Stomach (tissue), 9 donors: ENCODE measurements around the gene FREM1. TPM values are rescaled to one million over a fixed set of nuclear protein-coding genes. Genes with fewer than 3 reads are reported as not detected.

Experiments
- DNase-seq, 2 donors: peaks; one replicate each; pipeline versions ENCODE4 v3.0.0 to v3.0.0-alpha.2; 2013 to 2019
- H3K27ac ChIP-seq, 5 donors: fragments of 200-600 bp in 4 of 5; sonication (generic) in 4 of 5; one replicate each; pipeline ENCODE4 v1.5.1; 2013 to 2019; ENCODE audit warnings: mild to moderate bottlenecking in 1 of 5, moderate library complexity in 1 of 5
- H3K27me3 ChIP-seq, 3 donors: fragments of 200-600 bp; sonication (generic); one replicate each; pipeline ENCODE4 v1.5.1; 2017 to 2019; ENCODE audit warnings: mixed run types in 1 of 3
- H3K36me3 ChIP-seq, 4 donors: fragments of 200-600 bp; sonication (generic); 1 replicate in 3 of 4; 2 replicates in 1 of 4; pipeline ENCODE4 v1.5.1; 2016 to 2019
- H3K4me1 ChIP-seq, 4 donors: fragments of 200-600 bp; sonication (generic); one replicate each; pipeline ENCODE4 v1.5.1; 2016 to 2019
- H3K4me3 ChIP-seq, 4 donors: fragments of 200-600 bp; sonication (generic) in 3 of 4; one replicate each; pipeline ENCODE4 v1.5.1; 2016 to 2019; ENCODE audit warnings: mild to moderate bottlenecking in 1 of 4
- H3K9me3 ChIP-seq, 4 donors: fragments of 200-600 bp; sonication (generic); one replicate each; pipeline ENCODE4 v1.5.1; 2016 to 2019
- EP300 ChIP-seq: sonication (generic); formaldehyde crosslinking; IDR thresholded peaks from one replicate; pipeline ENCODE4 v1.6.1; 2017; ENCODE audit warnings: antibody characterized with exemption
- POLR2A ChIP-seq, 4 donors: fragments of 450-650 bp; IDR thresholded peaks; one replicate each; pipeline ENCODE4 v1.6.1; 2016; ENCODE audit warnings: antibody characterized with exemption in 4 of 4, control low read depth in 2 of 4, mild to moderate bottlenecking in 1 of 4, moderate library complexity in 1 of 4
- POLR2AphosphoS5 ChIP-seq, 3 donors: sonication (generic); formaldehyde crosslinking; IDR thresholded peaks; one replicate each; pipeline ENCODE4 v1.6.1; 2016; ENCODE audit warnings: antibody characterized with exemption in 3 of 3
- WGBS, 5 donors: extraction: QIAGEN DNeasy Blood & Tissue Kit in 3 of 5; methylation state at CpG; one replicate each; pipeline versions ENCODE4 v1.1.5 to v1.1.7; 2013 to 2018; 5-methylcytosine and 5-hydroxymethylcytosine counted together
- intact Hi-C: fragments of 100-400 bp; cut with DNase I; formaldehyde crosslinking; loops from one replicate; pipeline ENCODE4 v1.15.1; 2023; ENCODE audit warnings: low total_unique reads
- polyA plus RNA-seq, 3 donors: library from polyadenylated mRNA; stranded (reverse); fragments of 200-250 nt; gene quantifications; one replicate each; pipeline ENCODE4 v1.2.3, GENCODE V29; 2013
- total RNA-seq, 5 donors: library from RNA; depleted of rRNA; stranded (reverse); fragments of >200 nt; gene quantifications; one replicate each; pipeline versions ENCODE4 v1.1.0 to v1.2.3, GENCODE V29; 2014 to 2016
- TF ChIP-seq, protein P1 (sequence below), 7 experiments: fragments of 450-650 bp in 4 of 7; fragments of 200-600 bp in 3 of 7; sonication (generic) in 3 of 7; IDR thresholded peaks; one replicate each; pipeline ENCODE4 v1.5.1; 2016 to 2019; ENCODE audit warnings: antibody characterized with exemption in 7 of 7, control low read depth in 2 of 7, mild to moderate bottlenecking in 1 of 7
- donor health status: healthy with polysubstance abuse.
- donor health status: Bipolar disorder and iron deficiency.
- donor health status: healthy.

Gene FREM1
- total and polyA plus RNA-seq, 8 donors = 0.12 to 14.7 (median 0.58) TPM; not detected in 1

DNA sequence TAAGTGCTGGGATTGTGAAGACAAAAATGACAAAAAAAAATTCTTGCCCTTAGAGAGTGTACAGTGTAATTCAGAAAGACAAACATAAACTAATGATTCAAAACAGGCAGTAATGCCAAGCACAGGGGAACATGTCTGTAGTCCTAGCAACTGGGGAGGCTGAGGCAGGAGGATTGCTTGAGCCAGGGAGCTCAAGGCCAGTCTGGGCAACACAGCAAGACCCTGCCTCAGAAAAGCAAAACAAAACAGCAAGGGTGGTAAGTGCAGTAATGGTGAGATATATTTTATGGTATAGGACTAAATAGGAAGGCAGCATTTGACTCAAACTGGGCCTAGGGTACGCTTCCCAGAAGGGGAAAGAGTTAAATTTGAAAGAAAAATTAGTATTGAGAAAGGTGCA is 18.9 kb downstream of the FREM1 start:
- Histone ChIP-seq H3K36me3 (no peaks in the 10 kb centered on the region), H3K9me3 (no peaks in the 10 kb centered on the region), H3K27me3 (no peaks in the 10 kb centered on the region), H3K4me3 (no peak overlapping the region), H3K4me1 (peaks cover 0 to 6% (median 0%) of the 10 kb centered on the region in 4 donors), H3K27ac (no peak overlapping the region)
- WGBS, 5 donors = 0 to 91% (median 64%) methylated on average over 1 of the region's 1 CpG
- TF ChIP-seq, protein P1, sequence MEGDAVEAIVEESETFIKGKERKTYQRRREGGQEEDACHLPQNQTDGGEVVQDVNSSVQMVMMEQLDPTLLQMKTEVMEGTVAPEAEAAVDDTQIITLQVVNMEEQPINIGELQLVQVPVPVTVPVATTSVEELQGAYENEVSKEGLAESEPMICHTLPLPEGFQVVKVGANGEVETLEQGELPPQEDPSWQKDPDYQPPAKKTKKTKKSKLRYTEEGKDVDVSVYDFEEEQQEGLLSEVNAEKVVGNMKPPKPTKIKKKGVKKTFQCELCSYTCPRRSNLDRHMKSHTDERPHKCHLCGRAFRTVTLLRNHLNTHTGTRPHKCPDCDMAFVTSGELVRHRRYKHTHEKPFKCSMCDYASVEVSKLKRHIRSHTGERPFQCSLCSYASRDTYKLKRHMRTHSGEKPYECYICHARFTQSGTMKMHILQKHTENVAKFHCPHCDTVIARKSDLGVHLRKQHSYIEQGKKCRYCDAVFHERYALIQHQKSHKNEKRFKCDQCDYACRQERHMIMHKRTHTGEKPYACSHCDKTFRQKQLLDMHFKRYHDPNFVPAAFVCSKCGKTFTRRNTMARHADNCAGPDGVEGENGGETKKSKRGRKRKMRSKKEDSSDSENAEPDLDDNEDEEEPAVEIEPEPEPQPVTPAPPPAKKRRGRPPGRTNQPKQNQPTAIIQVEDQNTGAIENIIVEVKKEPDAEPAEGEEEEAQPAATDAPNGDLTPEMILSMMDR (IDR thresholded peaks at IDR 0.05) = no peak
- no peak for TF ChIP-seq EP300
- no peak for TF ChIP-seq POLR2AphosphoS5 (IDR thresholded peaks at IDR 0.05)
- no peak for TF ChIP-seq POLR2A (IDR thresholded peaks at IDR 0.05)
- intact Hi-C loops = no loop called here
- no peak for DNase-seq

DNA sequence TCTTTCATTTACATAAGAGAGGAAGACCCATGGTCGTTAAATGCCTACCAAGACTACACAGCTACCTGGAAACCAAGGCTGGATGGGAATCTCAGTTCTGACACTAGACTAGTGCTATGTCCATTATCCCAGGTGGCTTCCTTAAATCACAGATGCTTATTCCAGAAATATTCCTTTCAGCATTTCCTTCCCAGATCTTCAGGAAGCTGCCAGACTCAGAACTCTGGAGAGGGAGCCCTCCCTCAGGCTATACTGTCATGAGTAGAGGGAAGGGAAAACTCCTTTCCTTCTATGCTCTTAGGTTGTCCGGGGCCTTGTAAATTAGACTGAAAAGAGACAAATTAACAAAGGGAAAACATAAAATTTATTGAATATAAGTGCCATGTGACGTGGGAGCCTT is 20.8 kb downstream of the FREM1 start:
- 71 to 83% (median 79%) methylated on average over 3 of the region's 3 CpGs for WGBS, 5 donors
- Histone ChIP-seq H3K4me1 (peaks cover 0 to 6% (median 0%) of the 10 kb centered on the region in 4 donors), H3K9me3 (no peaks in the 10 kb centered on the region), H3K36me3 (no peaks in the 10 kb centered on the region), H3K27ac (no peak overlapping the region), H3K4me3 (no peak overlapping the region), H3K27me3 (no peaks in the 10 kb centered on the region)
- DNase-seq = no peak
- TF ChIP-seq POLR2AphosphoS5 (IDR thresholded peaks at IDR 0.05) (no peak), POLR2A (IDR thresholded peaks at IDR 0.05) (no peak), EP300 (no peak)
- TF ChIP-seq, protein P1 (IDR thresholded peaks at IDR 0.05) = no peak
- intact Hi-C loops = no loop called here

DNA sequence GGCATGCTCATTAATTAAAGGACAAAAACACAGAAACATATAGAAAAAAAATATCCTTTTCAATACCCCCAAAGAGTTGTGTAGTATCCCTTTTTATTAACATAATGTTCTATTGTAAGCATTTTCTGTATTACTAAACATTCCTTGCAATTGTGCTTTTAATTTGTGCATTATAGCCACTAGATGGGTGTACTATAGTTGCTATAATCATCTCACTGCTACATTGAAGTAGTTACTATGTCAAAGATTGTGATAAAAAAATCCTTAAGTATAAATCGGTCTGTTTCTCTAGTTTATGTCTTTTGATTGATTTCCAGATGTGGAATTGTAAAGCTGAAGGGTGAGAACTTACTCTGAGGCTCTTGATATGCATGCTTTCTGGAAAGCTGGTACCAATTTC is 21.4 kb downstream of the FREM1 start:
- H3K4me3 ChIP-seq = no peak overlapping the region
- H3K4me1 ChIP-seq = peaks cover 0 to 6% (median 0%) of the 10 kb centered on the region in 4 donors
- no peak overlapping the region for H3K27ac ChIP-seq
- H3K27me3 ChIP-seq = no peaks in the 10 kb centered on the region
- no peak for TF ChIP-seq POLR2A (IDR thresholded peaks at IDR 0.05)
- TF ChIP-seq POLR2AphosphoS5 (IDR thresholded peaks at IDR 0.05) = no peak
- no peak for TF ChIP-seq EP300
- TF ChIP-seq, protein P1 (IDR thresholded peaks at IDR 0.05) = no peak
- WGBS, 5 donors = 14 to 31% (median 27%) methylated on average over 1 of the region's 1 CpG
- no peaks in the 10 kb centered on the region for H3K36me3 ChIP-seq
- DNase-seq = no peak
- no peaks in the 10 kb centered on the region for H3K9me3 ChIP-seq
- intact Hi-C loops = no loop called here

DNA sequence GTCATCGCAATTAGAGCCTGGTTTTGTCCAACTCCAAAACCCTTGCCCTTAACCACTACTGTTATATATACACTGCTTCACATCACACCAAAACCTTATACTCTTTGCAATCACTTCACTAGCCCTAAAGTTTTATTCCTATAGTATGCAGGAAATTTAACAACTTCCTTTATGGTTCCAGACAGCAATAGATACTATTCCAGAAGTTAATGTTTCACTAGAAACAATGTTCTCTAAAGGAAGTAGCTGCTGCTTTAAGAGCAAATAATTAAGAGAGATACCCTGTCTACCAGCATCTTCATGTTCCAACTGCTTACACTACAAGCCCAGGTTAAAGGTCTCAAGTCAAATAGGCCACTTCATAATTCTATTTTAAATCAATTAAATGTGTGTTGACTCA is 22.0 kb downstream of the FREM1 start:
- Histone ChIP-seq H3K4me1 (peaks cover 0 to 6% (median 0%) of the 10 kb centered on the region in 4 donors), H3K27ac (no peak overlapping the region), H3K9me3 (no peaks in the 10 kb centered on the region), H3K27me3 (no peaks in the 10 kb centered on the region), H3K4me3 (no peak overlapping the region), H3K36me3 (no peaks in the 10 kb centered on the region)
- TF ChIP-seq POLR2A (IDR thresholded peaks at IDR 0.05) = no peak
- TF ChIP-seq EP300 = no peak
- TF ChIP-seq, protein P1 (IDR thresholded peaks at IDR 0.05) = no peak
- no peak for TF ChIP-seq POLR2AphosphoS5 (IDR thresholded peaks at IDR 0.05)
- no peak for DNase-seq
- WGBS, 5 donors = 74 to 93% (median 81%) methylated on average over 1 of the region's 1 CpG
- intact Hi-C loops = no loop called here
